A673 (cell line): ENCODE data around the gene MKI67.

Experiments used
- EZH2 ChIP-seq: fragments of 200-600 bp; sonication (generic); IDR thresholded peaks from 2 replicates; pipeline ENCODE4 v1.6.1; 2017; ENCODE audit warnings: borderline replicate concordance, low read depth, mild to moderate bottlenecking, mixed read lengths, antibody characterized with exemption, low read length; ENCODE audit not compliant: poor library complexity, severe bottlenecking
- TF ChIP-seq, protein P1 (sequence below): fragments of 300-800, 200-600 bp; sonication (generic); conservative IDR thresholded peaks from 2 replicates; pipeline ENCODE4 v1.5.1; 2017; ENCODE audit warnings: low read depth, mild to moderate bottlenecking, antibody characterized with exemption, low read length, moderate library complexity, mixed read lengths

DNA sequence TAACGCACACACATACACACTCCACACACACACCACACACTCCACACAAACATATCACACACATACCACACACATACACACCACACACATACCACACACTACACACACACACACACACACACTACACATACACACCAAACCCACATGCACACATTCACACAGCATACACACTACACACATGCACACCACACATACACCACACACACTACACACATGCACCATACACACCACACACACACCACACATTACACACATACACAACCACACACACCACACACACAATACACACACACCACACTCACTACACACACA is 66.3 kb downstream of the MKI67 start:
- TF ChIP-seq, protein P1, sequence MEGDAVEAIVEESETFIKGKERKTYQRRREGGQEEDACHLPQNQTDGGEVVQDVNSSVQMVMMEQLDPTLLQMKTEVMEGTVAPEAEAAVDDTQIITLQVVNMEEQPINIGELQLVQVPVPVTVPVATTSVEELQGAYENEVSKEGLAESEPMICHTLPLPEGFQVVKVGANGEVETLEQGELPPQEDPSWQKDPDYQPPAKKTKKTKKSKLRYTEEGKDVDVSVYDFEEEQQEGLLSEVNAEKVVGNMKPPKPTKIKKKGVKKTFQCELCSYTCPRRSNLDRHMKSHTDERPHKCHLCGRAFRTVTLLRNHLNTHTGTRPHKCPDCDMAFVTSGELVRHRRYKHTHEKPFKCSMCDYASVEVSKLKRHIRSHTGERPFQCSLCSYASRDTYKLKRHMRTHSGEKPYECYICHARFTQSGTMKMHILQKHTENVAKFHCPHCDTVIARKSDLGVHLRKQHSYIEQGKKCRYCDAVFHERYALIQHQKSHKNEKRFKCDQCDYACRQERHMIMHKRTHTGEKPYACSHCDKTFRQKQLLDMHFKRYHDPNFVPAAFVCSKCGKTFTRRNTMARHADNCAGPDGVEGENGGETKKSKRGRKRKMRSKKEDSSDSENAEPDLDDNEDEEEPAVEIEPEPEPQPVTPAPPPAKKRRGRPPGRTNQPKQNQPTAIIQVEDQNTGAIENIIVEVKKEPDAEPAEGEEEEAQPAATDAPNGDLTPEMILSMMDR: no peak
- no peak for TF ChIP-seq EZH2
